ENCODE results near the gene OR7C1. TPM values are rescaled to one million over a fixed set of nuclear protein-coding genes. Genes with fewer than 3 reads are reported as not detected.

The OR7C1 gene
- not detected in 5 replicates for total RNA-seq (2022; extraction: Qiagen RNA extraction; ENCODE audit: low read depth)

GRCh38 chr19:14835011-14835410, at the start of gene OR7C1, which contains the start of gene OR7A5:
Gene OR7C1, minus strand, starts transcription at chr19:14835185. Its CDS starts 35,049 bp downstream, at chr19:14800136.
Gene OR7A5, minus strand, starts transcription at chr19:14835185. Its CDS starts 6,944 bp downstream, at chr19:14828241.

DNA sequence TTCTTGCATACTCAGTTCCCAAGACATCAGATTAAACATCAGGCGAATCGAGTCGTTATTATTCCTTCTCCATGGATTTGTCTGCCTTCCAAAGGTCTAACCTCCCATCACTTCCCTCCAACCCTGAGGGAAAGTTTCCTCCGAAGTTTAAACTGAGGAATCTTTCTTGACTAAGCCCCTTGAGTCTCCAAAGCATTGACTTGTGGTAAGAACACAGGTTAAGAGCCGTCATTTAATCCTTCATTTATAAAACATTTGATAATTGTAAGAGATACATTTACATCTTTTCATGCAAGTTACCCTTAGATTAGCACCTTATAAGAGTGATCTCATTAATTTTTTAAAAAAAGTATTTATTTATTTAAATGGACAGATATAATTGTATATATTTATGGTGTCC, 13.8 kb upstream of the OR7C1 start, which contains the start of gene OR7A10:
TSS of gene OR7A10 (minus strand) at position 101 of the 400 bp plus-strand sequence. CDS start 7,045 bp downstream, outside the sequence.

DNA sequence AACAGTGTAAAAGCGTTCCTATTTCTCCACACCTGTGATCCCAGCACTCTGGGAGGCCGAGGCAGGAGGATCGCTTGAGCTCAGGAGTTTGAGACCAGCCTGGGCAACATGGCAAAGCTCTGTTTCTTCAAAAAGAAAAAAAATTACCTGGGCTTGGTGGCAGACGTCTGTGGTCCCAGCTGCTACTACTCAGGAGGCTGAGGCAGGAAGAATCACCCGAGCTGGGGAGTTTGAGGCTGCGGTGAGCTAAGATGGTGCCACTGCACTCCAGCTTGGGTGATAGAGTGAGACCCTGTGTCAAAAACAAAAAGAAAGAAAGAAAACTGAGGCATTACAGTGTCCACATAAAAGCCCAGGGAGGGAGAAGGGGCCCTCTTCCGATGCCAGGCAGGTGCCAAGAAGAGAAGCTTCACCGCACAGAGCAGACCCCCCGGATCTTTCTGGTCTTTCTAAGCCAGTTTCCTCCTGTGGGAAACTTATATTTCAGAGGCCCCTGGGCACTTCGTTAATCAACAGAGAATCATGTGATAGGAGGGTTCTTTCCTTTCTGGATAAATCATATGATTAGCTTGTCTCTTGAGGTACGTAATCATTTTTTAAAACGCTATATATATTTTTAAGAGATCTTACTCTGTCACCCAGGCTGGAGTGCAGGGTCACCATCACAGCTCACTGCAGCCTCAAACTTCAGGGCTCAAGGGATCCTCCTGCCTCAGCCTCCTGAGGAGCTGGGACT, 56.7 kb downstream of the OR7C1 start, which contains the start of gene ADGRE2:
TSS of gene ADGRE2 (minus strand) at position 451 of the 736 bp plus-strand sequence. CDS start 1,804 bp downstream, outside the sequence.

Other genes starting within 250 kb of the OR7C1 start
- gene ADGRE3, start 160.3 kb downstream of the OR7C1 start, total RNA-seq (2022; extraction: Qiagen RNA extraction; ENCODE audit: low read depth), result not detected in 5 replicates
- 1.7 to 3.8 TPM (median 3.3 TPM) in 5 replicates for gene ZNF333, start 145.1 kb downstream of the OR7C1 start, total RNA-seq (2022; extraction: Qiagen RNA extraction; ENCODE audit: low read depth)
- gene ADGRE2, start 56.6 kb downstream of the OR7C1 start, total RNA-seq (2022; extraction: Qiagen RNA extraction; ENCODE audit: low read depth), result 0.70 to 1.4 TPM (median 1.1 TPM) in 5 replicates
- gene OR7A5, start within 50 bp of the OR7C1 start, total RNA-seq (2022; extraction: Qiagen RNA extraction; ENCODE audit: low read depth), result not detected in 5 replicates
- not detected in 5 replicates for gene OR7A10, start 13.7 kb upstream of the OR7C1 start, total RNA-seq (2022; extraction: Qiagen RNA extraction; ENCODE audit: low read depth)
- not detected in 5 replicates for gene OR7A17, start 50.9 kb upstream of the OR7C1 start, total RNA-seq (2022; extraction: Qiagen RNA extraction; ENCODE audit: low read depth)
- not detected in 5 replicates for gene OR7C2, start 106.3 kb upstream of the OR7C1 start, total RNA-seq (2022; extraction: Qiagen RNA extraction; ENCODE audit: low read depth)
- gene SLC1A6, start 144.7 kb upstream of the OR7C1 start, total RNA-seq (2022; extraction: Qiagen RNA extraction; ENCODE audit: low read depth), result not detected in 5 replicates
- not detected in 5 replicates for gene CASP14, start 214.3 kb upstream of the OR7C1 start, total RNA-seq (2022; extraction: Qiagen RNA extraction; ENCODE audit: low read depth)
- gene OR1I1, start 247.0 kb upstream of the OR7C1 start, total RNA-seq (2022; extraction: Qiagen RNA extraction; ENCODE audit: low read depth), result not detected in 5 replicates

Data from A549 treated with GW870086 at 1 μM for 4 hours (cell line).